ENCODE results near the gene SLC1A3.

SLC1A3 gene

GRCh38 chr5:36619012-36619635, 12.7 kb downstream of the SLC1A3 start:
- Mint-ChIP-seq H3K4me3 (no peak overlapping the region), H3K4me1 (peaks cover 7% of the 10 kb centered on the region), H3K36me3 (ENCODE audit: low read depth) (no peaks in the 10 kb centered on the region), H3K27me3 (ENCODE audit: low read depth) (no peaks in the 10 kb centered on the region), H3K9me3 (no peaks in the 10 kb centered on the region), H3K27ac (no peak overlapping the region)
- TF ChIP-seq CTCF (IDR thresholded peaks at IDR 0.05; ENCODE audit: unreplicated experiment in 3 of 3): no peak

GRCh38 chr5:36621985-36622384, 15.6 kb downstream of the SLC1A3 start:
- Mint-ChIP-seq H3K4me1 (no peaks in the 10 kb centered on the region), H3K9me3 (no peaks in the 10 kb centered on the region), H3K27ac (no peak overlapping the region), H3K27me3 (ENCODE audit: low read depth) (no peaks in the 10 kb centered on the region), H3K36me3 (ENCODE audit: low read depth) (no peaks in the 10 kb centered on the region), H3K4me3 (no peak overlapping the region)
- no peak for TF ChIP-seq CTCF (IDR thresholded peaks at IDR 0.05; ENCODE audit: unreplicated experiment in 3 of 3)

- no peak for TF ChIP-seq CTCF (IDR thresholded peaks at IDR 0.05; ENCODE audit: unreplicated experiment in 3 of 3)
- Mint-ChIP-seq H3K9me3 (no peaks in the 10 kb centered on the region), H3K36me3 (ENCODE audit: low read depth) (no peaks in the 10 kb centered on the region), H3K27me3 (ENCODE audit: low read depth) (no peaks in the 10 kb centered on the region), H3K27ac (no peak overlapping the region), H3K4me1 (no peaks in the 10 kb centered on the region), H3K4me3 (no peak overlapping the region)
Measured at GRCh38 chr5:36623832-36624231, 17.4 kb downstream of the SLC1A3 start.

GRCh38 chr5:36624277-36624676, 17.9 kb downstream of the SLC1A3 start:
- Mint-ChIP-seq H3K27me3 (ENCODE audit: low read depth) (no peaks in the 10 kb centered on the region), H3K27ac (no peak overlapping the region), H3K4me3 (no peak overlapping the region), H3K9me3 (no peaks in the 10 kb centered on the region), H3K36me3 (ENCODE audit: low read depth) (no peaks in the 10 kb centered on the region), H3K4me1 (no peaks in the 10 kb centered on the region)
- TF ChIP-seq CTCF (IDR thresholded peaks at IDR 0.05; ENCODE audit: unreplicated experiment in 3 of 3): no peak

- Mint-ChIP-seq H3K4me1 (no peaks in the 10 kb centered on the region), H3K9me3 (no peaks in the 10 kb centered on the region), H3K36me3 (ENCODE audit: low read depth) (peaks cover 9% of the 10 kb centered on the region), H3K4me3 (no peak overlapping the region), H3K27ac (no peak overlapping the region), H3K27me3 (ENCODE audit: low read depth) (no peaks in the 10 kb centered on the region)
- no peak for TF ChIP-seq CTCF (IDR thresholded peaks at IDR 0.05; ENCODE audit: unreplicated experiment in 3 of 3)
Measured at GRCh38 chr5:36628695-36629094, 22.3 kb downstream of the SLC1A3 start.

GRCh38 chr5:36629729-36630128, 23.3 kb downstream of the SLC1A3 start:
- H3K4me1 Mint-ChIP-seq: no peaks in the 10 kb centered on the region
- H3K27ac Mint-ChIP-seq: no peak overlapping the region
- H3K27me3 Mint-ChIP-seq (ENCODE audit: low read depth): no peaks in the 10 kb centered on the region
- H3K9me3 Mint-ChIP-seq: no peaks in the 10 kb centered on the region
- TF ChIP-seq CTCF (IDR thresholded peaks at IDR 0.05; ENCODE audit: unreplicated experiment in 3 of 3): no peak
- peaks cover 9% of the 10 kb centered on the region for H3K36me3 Mint-ChIP-seq (ENCODE audit: low read depth)
- H3K4me3 Mint-ChIP-seq: no peak overlapping the region
